MM.1S (cell line): ENCODE measurements around the gene KCNK7.

Experiments used
- DNase-seq: peaks from one replicate; pipeline ENCODE4 v3.0.0-alpha.2; 2015
- H2AFZ ChIP-seq: fragments of 300-600 bp; sonication (generic); 2 replicates; pipeline ENCODE4 v1.6.0; 2016; ENCODE audit warnings: antibody characterized with exemption, low read length
- H3F3A ChIP-seq: fragments of 300-600 bp; sonication (generic); 2 replicates; pipeline ENCODE4 v1.6.1; 2016; ENCODE audit warnings: mild to moderate bottlenecking, antibody characterized with exemption, low read length, moderate library complexity, mixed read lengths; ENCODE audit not compliant: insufficient read depth
- H3K27ac ChIP-seq: fragments of 300-600 bp; sonication (generic); 2 replicates; pipeline ENCODE4 v1.5.1; 2016; ENCODE audit warnings: mild to moderate bottlenecking, low read length
- H3K27me3 ChIP-seq: fragments of 300-600 bp; sonication (generic); replicated peaks from 2 replicates; pipeline ENCODE4 v1.6.0; 2016; ENCODE audit warnings: low read length; ENCODE audit not compliant: insufficient read depth
- H3K36me3 ChIP-seq: fragments of 300-600 bp; sonication (generic); replicated peaks from 2 replicates; pipeline ENCODE4 v1.6.1; 2016; ENCODE audit warnings: mild to moderate bottlenecking, low read length, mixed read lengths; ENCODE audit not compliant: insufficient read depth
- H3K4me1 ChIP-seq: fragments of 300-600 bp; sonication (generic); 2 replicates; pipeline ENCODE4 v1.6.1; 2016; ENCODE audit warnings: low read length, mixed read lengths
- H3K4me2 ChIP-seq: fragments of 300-600 bp; sonication (generic); 2 replicates; pipeline ENCODE4 v1.6.0; 2016; ENCODE audit warnings: low read depth, low read length
- H3K4me3 ChIP-seq: fragments of 300-600 bp; sonication (generic); 2 replicates; pipeline ENCODE4 v1.5.1; 2016; ENCODE audit warnings: low read length, mixed read lengths
- H3K79me2 ChIP-seq: fragments of 300-600 bp; sonication (generic); 2 replicates; pipeline ENCODE4 v1.6.1; 2016; ENCODE audit warnings: mixed run types, low read length, mixed read lengths
- H3K9ac ChIP-seq: fragments of 300-600 bp; sonication (generic); 2 replicates; pipeline ENCODE4 v1.6.1; 2016; ENCODE audit warnings: low read length, mixed read lengths
- H3K9me2 ChIP-seq: fragments of 300-600 bp; sonication (generic); replicated peaks from 2 replicates; pipeline ENCODE4 v1.6.1; 2016; ENCODE audit warnings: mild to moderate bottlenecking, low read length, mixed read lengths; ENCODE audit not compliant: insufficient read depth
- H3K9me3 ChIP-seq: fragments of 300-600 bp; sonication (generic); replicated peaks from 2 replicates; pipeline ENCODE4 v1.6.1; 2016; ENCODE audit warnings: mild to moderate bottlenecking, low read length, mixed read lengths; ENCODE audit not compliant: insufficient read depth
- H4K20me1 ChIP-seq: fragments of 300-600 bp; sonication (generic); 2 replicates; pipeline ENCODE4 v1.6.1; 2016; ENCODE audit warnings: mild to moderate bottlenecking, low read length, moderate library complexity, mixed read lengths; ENCODE audit not compliant: insufficient read depth
- CTCF ChIP-seq: fragments of 300-600 bp; sonication (generic); IDR thresholded peaks from 2 replicates; pipeline ENCODE4 v1.5.1; 2016; ENCODE audit warnings: antibody characterized with exemption, low read length, mixed read lengths
- EZH2 ChIP-seq: fragments of 300-600 bp; sonication (generic); optimal IDR thresholded peaks from 2 replicates; pipeline ENCODE3; 2017; ENCODE audit warnings: low read depth, mild to moderate bottlenecking, antibody characterized with exemption, low read length, mixed read lengths
- EZH2phosphoT487 ChIP-seq: fragments of 300-600 bp; sonication (generic); IDR thresholded peaks from 2 replicates; pipeline ENCODE4 v1.6.1; 2018; ENCODE audit warnings: antibody characterized with exemption, low read length

The KCNK7 gene

DNA sequence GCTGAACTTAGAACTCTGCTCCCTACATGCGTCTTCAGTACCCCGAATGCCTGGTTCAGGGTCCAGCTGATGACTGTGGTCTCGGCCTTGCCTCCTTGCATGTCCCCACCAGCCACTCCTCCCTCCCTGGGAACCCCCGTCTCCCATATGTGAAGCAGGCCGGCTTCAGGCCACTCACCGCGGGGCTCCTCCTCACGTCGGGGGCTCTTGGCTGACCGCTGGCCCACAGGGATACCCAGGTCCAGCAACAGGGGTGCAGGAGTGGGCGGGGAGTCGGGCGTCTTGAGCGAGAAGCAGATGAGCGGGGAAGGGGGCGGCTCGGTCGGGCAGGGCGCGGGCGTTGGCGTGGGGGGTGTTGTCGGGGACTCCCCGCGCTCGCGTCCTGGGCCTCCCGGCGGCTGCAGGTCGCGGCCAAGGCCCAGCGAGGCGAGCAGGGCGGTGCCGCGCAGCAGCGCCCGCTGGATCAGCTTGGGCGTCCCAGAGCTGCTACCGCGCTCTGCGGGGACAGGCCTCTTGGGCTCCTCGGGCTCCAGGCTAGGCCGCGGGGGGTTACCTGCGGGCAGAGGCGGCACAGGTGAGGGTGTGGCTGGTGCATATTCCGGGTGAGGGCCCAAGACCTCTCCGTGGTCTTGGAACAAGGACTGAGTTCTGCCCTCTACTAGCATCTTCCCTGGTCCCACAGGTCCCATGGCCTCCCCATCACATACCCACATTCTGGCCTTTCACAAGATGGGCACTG, 3.8 kb upstream of the KCNK7 start:
- Histone ChIP-seq H3K4me3 (no peak overlapping the region), H3K9ac (no peak overlapping the region), H3F3A (no peaks in the 10 kb centered on the region), H3K36me3 (no peaks in the 10 kb centered on the region), H2AFZ (no peak overlapping the region), H3K9me3 (no peaks in the 10 kb centered on the region), H3K4me1 (no peaks in the 10 kb centered on the region), H3K79me2 (no peaks in the 10 kb centered on the region), H4K20me1 (no peaks in the 10 kb centered on the region), H3K9me2 (no peaks in the 10 kb centered on the region), H3K4me2 (no peak overlapping the region), H3K27ac (no peak overlapping the region), H3K27me3 (no peaks in the 10 kb centered on the region)
- no peak for TF ChIP-seq EZH2
- no peak for TF ChIP-seq CTCF
- TF ChIP-seq EZH2phosphoT487: no peak
- no peak for DNase-seq

DNA sequence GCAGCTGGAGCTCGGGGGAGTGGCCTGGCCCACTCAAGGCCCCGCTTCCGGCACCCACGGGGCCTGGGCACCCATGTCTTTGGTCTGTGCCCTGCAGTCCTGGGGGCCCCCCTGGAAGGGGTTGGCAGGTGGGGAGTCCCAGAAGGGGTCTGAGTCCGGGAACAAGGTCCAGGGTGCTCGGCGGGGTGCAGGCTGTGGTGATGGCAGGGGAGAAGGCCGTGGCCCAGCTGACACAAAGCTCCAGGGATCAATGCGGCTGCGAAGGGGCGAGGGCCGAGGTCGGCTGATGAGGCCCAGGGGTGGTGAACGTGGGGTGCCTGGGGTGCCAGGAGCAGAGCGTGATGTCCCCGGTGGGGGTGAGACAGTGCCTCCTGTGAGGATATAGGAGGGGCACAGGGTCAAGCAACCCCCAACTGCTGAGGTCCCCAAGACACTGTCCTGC, 2.7 kb upstream of the KCNK7 start:
- Histone ChIP-seq H3K79me2 (no peaks in the 10 kb centered on the region), H3K27ac (no peak overlapping the region), H2AFZ (no peak overlapping the region), H3K36me3 (no peaks in the 10 kb centered on the region), H3F3A (no peaks in the 10 kb centered on the region), H3K4me1 (no peaks in the 10 kb centered on the region), H4K20me1 (no peaks in the 10 kb centered on the region), H3K27me3 (no peaks in the 10 kb centered on the region), H3K4me3 (no peak overlapping the region), H3K9me3 (no peaks in the 10 kb centered on the region), H3K9me2 (no peaks in the 10 kb centered on the region), H3K9ac (no peak overlapping the region), H3K4me2 (no peak overlapping the region)
- no peak for TF ChIP-seq EZH2phosphoT487
- TF ChIP-seq CTCF: no peak
- DNase-seq: no peak

- H3K9me2 ChIP-seq: no peaks in the 10 kb centered on the region
- H4K20me1 ChIP-seq: no peaks in the 10 kb centered on the region
- no peaks in the 10 kb centered on the region for H3K27me3 ChIP-seq
- no peak overlapping the region for H3K4me3 ChIP-seq
- H3K27ac ChIP-seq: no peak overlapping the region
- H3K9me3 ChIP-seq: no peaks in the 10 kb centered on the region
- no peak overlapping the region for H3K9ac ChIP-seq
- no peaks in the 10 kb centered on the region for H3F3A ChIP-seq
- no peak overlapping the region for H2AFZ ChIP-seq
- H3K36me3 ChIP-seq: no peaks in the 10 kb centered on the region
- TF ChIP-seq CTCF (no peak), EZH2 (no peak), EZH2phosphoT487 (no peak)
- H3K79me2 ChIP-seq: no peaks in the 10 kb centered on the region
- H3K4me1 ChIP-seq: no peaks in the 10 kb centered on the region
- no peak overlapping the region for H3K4me2 ChIP-seq
- DNase-seq: no peak
These were observed 920 bp upstream of the KCNK7 start for GRCh38 chr11:65596520-65596919.
